Measurements from ENCODE around the gene PEAR1.

PEAR1 gene

GRCh38 chr1:156860628-156861423, 32.7 kb upstream of the PEAR1 start, which contains the start of gene NTRK1:
NTRK1 (plus strand) TSS chr1:156860865; CDS start chr1:156860935, 70 bp downstream.
- DNase-seq (ENCODE audit: low spot score) = peak; percentile 86

GRCh38 chr1:156862584-156862983, 30.9 kb upstream of the PEAR1 start:
- no peak for DNase-seq (ENCODE audit: low spot score)

- no peak for DNase-seq (ENCODE audit: low spot score)
These were observed 30.4 kb upstream of the PEAR1 start for GRCh38 chr1:156862997-156863599.

GRCh38 chr1:156863631-156864030, 29.9 kb upstream of the PEAR1 start:
- DNase-seq (ENCODE audit: low spot score) = no peak

- no peak for DNase-seq (ENCODE audit: low spot score)
These were observed 28.7 kb upstream of the PEAR1 start for GRCh38 chr1:156864796-156865195.

- no peak for DNase-seq (ENCODE audit: low spot score)
These were observed 28.3 kb upstream of the PEAR1 start for GRCh38 chr1:156865258-156865657.

- no peak for DNase-seq (ENCODE audit: low spot score)
These were observed 27.7 kb upstream of the PEAR1 start for GRCh38 chr1:156865865-156866248.

GRCh38 chr1:156866249-156866909, 27.1 kb upstream of the PEAR1 start:
- no peak for DNase-seq (ENCODE audit: low spot score)

GRCh38 chr1:156868341-156868740, 25.2 kb upstream of the PEAR1 start:
- no peak for DNase-seq (ENCODE audit: low spot score)

GRCh38 chr1:156869455-156869854, 24.1 kb upstream of the PEAR1 start:
- no peak for DNase-seq (ENCODE audit: low spot score)

- no peak for DNase-seq (ENCODE audit: low spot score)
These were observed 19.9 kb upstream of the PEAR1 start for GRCh38 chr1:156873659-156874058.

- DNase-seq (ENCODE audit: low spot score) = no peak
These were observed 19.4 kb upstream of the PEAR1 start for GRCh38 chr1:156874142-156874541.

- no peak for DNase-seq (ENCODE audit: low spot score)
These were observed 18.8 kb upstream of the PEAR1 start for GRCh38 chr1:156874572-156875340.

GRCh38 chr1:156875341-156875615, 18.2 kb upstream of the PEAR1 start:
- DNase-seq (ENCODE audit: low spot score) = no peak

- no peak for DNase-seq (ENCODE audit: low spot score)
These were observed 17.2 kb upstream of the PEAR1 start for GRCh38 chr1:156876281-156876680.

- DNase-seq (ENCODE audit: low spot score) = no peak
These were observed 15.9 kb upstream of the PEAR1 start for GRCh38 chr1:156877433-156878170.

GRCh38 chr1:156879876-156880275, 13.6 kb upstream of the PEAR1 start:
- no peak for DNase-seq (ENCODE audit: low spot score)

- no peak for DNase-seq (ENCODE audit: low spot score)
These were observed 13.0 kb upstream of the PEAR1 start for GRCh38 chr1:156880473-156880872.

- DNase-seq (ENCODE audit: low spot score) = no peak
These were observed 12.4 kb upstream of the PEAR1 start for GRCh38 chr1:156881101-156881500.

GRCh38 chr1:156881663-156882062, 11.9 kb upstream of the PEAR1 start:
- no peak for DNase-seq (ENCODE audit: low spot score)

GRCh38 chr1:156882543-156882942, 11.0 kb upstream of the PEAR1 start:
- no peak for DNase-seq (ENCODE audit: low spot score)

GRCh38 chr1:156883919-156884318, 9.6 kb upstream of the PEAR1 start:
- DNase-seq (ENCODE audit: low spot score) = no peak

Measured in NAMALWA (cell line).